ENCODE results near the gene OR51I1. TPM values are rescaled to one million over a fixed set of nuclear protein-coding genes. Genes with fewer than 3 reads are reported as not detected.

The OR51I1 gene
- total RNA-seq, 1 experiment from 2014 or later: not detected

Other genes with a start within 250 kb of the OR51I1 start
- gene OR51V1, start 240.8 kb downstream of the OR51I1 start, total RNA-seq (2014; rRNA removed; shearing (Covaris generic)): not detected in 2 replicates
- not detected in 2 replicates for gene HBB, start 214.4 kb downstream of the OR51I1 start, total RNA-seq (2014; rRNA removed; shearing (Covaris generic))
- gene HBD, start 207.0 kb downstream of the OR51I1 start, total RNA-seq (2014; rRNA removed; shearing (Covaris generic)): not detected in 2 replicates
- gene HBG1, start 191.7 kb downstream of the OR51I1 start, total RNA-seq (2014; rRNA removed; shearing (Covaris generic)): not detected in 2 replicates
- gene HBG2, start 186.7 kb downstream of the OR51I1 start, total RNA-seq (2014; rRNA removed; shearing (Covaris generic)): not detected in 2 replicates
- gene HBE1, start 171.6 kb downstream of the OR51I1 start, total RNA-seq (2014; rRNA removed; shearing (Covaris generic)): 0.42 and 1.4 TPM in 2 replicates
- gene OR51B4, start 139.6 kb downstream of the OR51I1 start, total RNA-seq (2014; rRNA removed; shearing (Covaris generic)): not detected in 2 replicates
- not detected in 2 replicates for gene OR51B2, start 117.2 kb downstream of the OR51I1 start, total RNA-seq (2014; rRNA removed; shearing (Covaris generic))
- gene OR51B5, start 98.0 kb downstream of the OR51I1 start, total RNA-seq (2014; rRNA removed; shearing (Covaris generic)): 0.11 TPM in 1 of 2 replicates, not detected in the other
- not detected in 2 replicates for gene OR51B6, start 90.0 kb downstream of the OR51I1 start, total RNA-seq (2014; rRNA removed; shearing (Covaris generic))
- gene OR51M1, start 57.7 kb downstream of the OR51I1 start, total RNA-seq (2014; rRNA removed; shearing (Covaris generic)): not detected in 2 replicates
- not detected in 2 replicates for gene OR51Q1, start 19.4 kb downstream of the OR51I1 start, total RNA-seq (2014; rRNA removed; shearing (Covaris generic))
- not detected in 2 replicates for gene OR51I2, start 7.8 kb upstream of the OR51I1 start, total RNA-seq (2014; rRNA removed; shearing (Covaris generic))
- gene OR52D1, start 47.2 kb upstream of the OR51I1 start, total RNA-seq (2014; rRNA removed; shearing (Covaris generic)): not detected in 2 replicates
- gene UBQLN3, start 68.4 kb upstream of the OR51I1 start, total RNA-seq (2014; rRNA removed; shearing (Covaris generic)): not detected in 2 replicates
- gene UBQLNL, start 75.2 kb upstream of the OR51I1 start, total RNA-seq (2014; rRNA removed; shearing (Covaris generic)): not detected in 2 replicates
- gene OR52H1, start 107.0 kb upstream of the OR51I1 start, total RNA-seq (2014; rRNA removed; shearing (Covaris generic)): not detected in 2 replicates
- not detected in 2 replicates for gene OR52B6, start 139.4 kb upstream of the OR51I1 start, total RNA-seq (2014; rRNA removed; shearing (Covaris generic))
- 2.6 and 3.6 TPM in 2 replicates for gene TRIM6, start 155.1 kb upstream of the OR51I1 start, total RNA-seq (2014; rRNA removed; shearing (Covaris generic))
- gene TRIM34, start 183.5 kb upstream of the OR51I1 start, total RNA-seq (2014; rRNA removed; shearing (Covaris generic)): 0.63 and 2.7 TPM in 2 replicates
- gene TRIM5, start 243.6 kb upstream of the OR51I1 start, total RNA-seq (2014; rRNA removed; shearing (Covaris generic)): 11.5 and 15.2 TPM in 2 replicates
- 1.2 and 1.5 TPM in 2 replicates for gene TRIM22, start 248.3 kb upstream of the OR51I1 start, total RNA-seq (2014; rRNA removed; shearing (Covaris generic))